ENCODE data around the gene LAMA5. TPM values are rescaled to one million over a fixed set of nuclear protein-coding genes. Genes with fewer than 3 reads are reported as not detected.

Gene LAMA5
- total RNA-seq, 1 donor: 11.1 TPM

GRCh38 chr20:62339647-62340062, 27.5 kb downstream of the LAMA5 start:
- no peak for TF ChIP-seq CTCF (IDR thresholded peaks at IDR 0.05; ENCODE audit: insufficient read depth, low read length)
- H3K4me3 ChIP-seq (ENCODE audit: low read depth, low read length): no peak overlapping the region
- no peak for DNase-seq (ENCODE audit: low read depth)

- TF ChIP-seq CTCF (IDR thresholded peaks at IDR 0.05; ENCODE audit: insufficient read depth, low read length): no peak
- DNase-seq (ENCODE audit: low read depth): no peak
Observed at GRCh38 chr20:62338294-62338620, 28.9 kb downstream of the LAMA5 start.

GRCh38 chr20:62337558-62338293, 29.4 kb downstream of the LAMA5 start:
- no peak overlapping the region for H3K4me3 ChIP-seq (ENCODE audit: low read depth, low read length)
- DNase-seq (ENCODE audit: low read depth): no peak
- TF ChIP-seq CTCF (IDR thresholded peaks at IDR 0.05; ENCODE audit: insufficient read depth, low read length): no peak

More at GRCh38 chr20:62338294-62338620, 28.9 kb downstream of the LAMA5 start:
- no peak overlapping the region for H3K4me3 ChIP-seq (ENCODE audit: low read depth, low read length)

- no peak overlapping the region for H3K4me3 ChIP-seq (ENCODE audit: low read depth, low read length)
- no peak for TF ChIP-seq CTCF (IDR thresholded peaks at IDR 0.05; ENCODE audit: insufficient read depth, low read length)
- DNase-seq (ENCODE audit: low read depth): no peak
Observed at GRCh38 chr20:62336775-62337557, 30.1 kb downstream of the LAMA5 start.

GRCh38 chr20:62336329-62336728, 30.8 kb downstream of the LAMA5 start:
- DNase-seq (ENCODE audit: low read depth): no peak
- no peak for TF ChIP-seq CTCF (IDR thresholded peaks at IDR 0.05; ENCODE audit: insufficient read depth, low read length)
- no peak overlapping the region for H3K4me3 ChIP-seq (ENCODE audit: low read depth, low read length)

- H3K4me3 ChIP-seq (ENCODE audit: low read depth, low read length): no peak overlapping the region
- no peak for DNase-seq (ENCODE audit: low read depth)
- TF ChIP-seq CTCF (IDR thresholded peaks at IDR 0.05; ENCODE audit: insufficient read depth, low read length): no peak
Observed at GRCh38 chr20:62335532-62335931, 31.6 kb downstream of the LAMA5 start.

Data from fibroblast of the aortic adventitia (primary cell).